Breast epithelium (tissue), 3 donors: ENCODE results near the gene CHMP4A.

ENCODE experiments used
- POLR2A ChIP-seq: fragments of 450-650 bp; IDR thresholded peaks from one replicate; pipeline ENCODE4 v1.6.1; 2016; ENCODE audit warnings: antibody characterized with exemption, mild to moderate bottlenecking, moderate library complexity
- POLR2AphosphoS5 ChIP-seq, 3 donors: sonication (generic); formaldehyde crosslinking; IDR thresholded peaks; one replicate each; pipeline ENCODE4 v1.6.1; 2017; ENCODE audit warnings: antibody characterized with exemption in 3 of 3
- TF ChIP-seq, protein P1 (sequence below), 3 donors: fragments of 450-650 bp; IDR thresholded peaks; one replicate each; pipeline ENCODE4 v1.5.1; 2016 to 2017; ENCODE audit warnings: antibody characterized with exemption in 3 of 3, mild to moderate bottlenecking in 3 of 3, moderate library complexity in 3 of 3

DNA sequence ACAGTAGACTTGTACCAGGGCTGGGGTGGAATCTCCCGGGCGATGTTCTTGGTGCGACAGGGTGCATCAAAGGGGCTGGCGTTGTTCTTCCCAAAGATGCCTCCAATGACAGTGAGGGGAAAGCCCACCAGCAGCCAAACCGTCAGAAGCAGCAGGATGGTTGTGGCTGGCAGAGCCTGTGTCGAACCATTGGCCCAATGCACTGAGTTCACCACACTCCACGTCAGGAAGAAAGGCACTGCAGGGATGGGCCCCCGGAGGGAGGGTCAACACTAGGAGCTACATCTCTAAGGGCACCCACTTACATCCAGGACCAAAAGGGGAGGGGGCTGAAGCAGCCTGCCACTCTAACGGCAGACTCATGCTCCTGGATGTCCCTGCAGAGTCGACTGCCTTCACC is 22.9 kb downstream of the CHMP4A start:
- TF ChIP-seq, protein P1, sequence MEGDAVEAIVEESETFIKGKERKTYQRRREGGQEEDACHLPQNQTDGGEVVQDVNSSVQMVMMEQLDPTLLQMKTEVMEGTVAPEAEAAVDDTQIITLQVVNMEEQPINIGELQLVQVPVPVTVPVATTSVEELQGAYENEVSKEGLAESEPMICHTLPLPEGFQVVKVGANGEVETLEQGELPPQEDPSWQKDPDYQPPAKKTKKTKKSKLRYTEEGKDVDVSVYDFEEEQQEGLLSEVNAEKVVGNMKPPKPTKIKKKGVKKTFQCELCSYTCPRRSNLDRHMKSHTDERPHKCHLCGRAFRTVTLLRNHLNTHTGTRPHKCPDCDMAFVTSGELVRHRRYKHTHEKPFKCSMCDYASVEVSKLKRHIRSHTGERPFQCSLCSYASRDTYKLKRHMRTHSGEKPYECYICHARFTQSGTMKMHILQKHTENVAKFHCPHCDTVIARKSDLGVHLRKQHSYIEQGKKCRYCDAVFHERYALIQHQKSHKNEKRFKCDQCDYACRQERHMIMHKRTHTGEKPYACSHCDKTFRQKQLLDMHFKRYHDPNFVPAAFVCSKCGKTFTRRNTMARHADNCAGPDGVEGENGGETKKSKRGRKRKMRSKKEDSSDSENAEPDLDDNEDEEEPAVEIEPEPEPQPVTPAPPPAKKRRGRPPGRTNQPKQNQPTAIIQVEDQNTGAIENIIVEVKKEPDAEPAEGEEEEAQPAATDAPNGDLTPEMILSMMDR (IDR thresholded peaks at IDR 0.05): no peak
- TF ChIP-seq POLR2A (no peak), POLR2AphosphoS5 (IDR thresholded peaks at IDR 0.05) (no peak)
